Medulla oblongata (tissue), 1 donor: ENCODE data around the gene RPL38.
A peak's percentile ranks its signal among the peaks of the same experiment; 100 is the strongest.

ENCODE experiments used
- DNase-seq: peaks from one replicate; pipeline ENCODE4 v3.0.0-alpha.2; 2015; ENCODE audit errors: extremely low spot score

Gene RPL38

DNA sequence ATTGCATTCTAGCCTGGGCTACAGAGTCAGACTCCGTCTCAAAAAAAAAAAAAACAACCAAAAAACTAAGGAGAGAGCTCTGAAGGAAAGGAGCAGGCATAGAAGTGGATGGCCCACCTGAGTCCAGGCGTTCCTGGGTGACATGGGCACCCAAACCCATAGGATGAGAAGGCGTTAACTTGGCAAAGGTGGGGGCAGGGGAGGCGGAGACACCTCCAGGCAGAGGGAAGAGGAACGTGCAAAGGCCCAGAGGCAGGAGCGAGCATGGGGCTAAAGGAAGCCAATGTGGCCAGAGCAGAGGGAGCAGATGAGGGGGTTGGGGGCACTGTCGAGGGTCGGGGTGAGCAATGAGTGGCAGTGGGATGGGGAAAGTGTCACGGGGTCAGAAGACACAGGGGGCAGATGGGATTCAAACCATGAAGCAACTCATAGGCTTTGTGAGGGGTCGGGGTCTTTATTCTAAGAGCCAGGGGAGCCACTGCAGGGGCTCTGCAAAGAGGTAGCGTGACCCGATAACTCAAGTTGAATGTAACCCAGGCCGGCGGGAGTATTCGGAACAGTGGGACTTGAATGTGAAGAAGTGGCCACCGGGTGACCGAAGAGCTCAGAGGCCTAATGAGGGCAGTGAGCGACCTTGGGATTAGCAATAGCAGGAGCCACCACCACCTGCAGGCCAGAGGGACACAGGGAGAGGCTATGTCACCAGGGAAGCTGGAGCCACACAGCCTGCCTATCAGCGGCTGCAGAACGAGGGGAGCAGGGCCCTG lies 21.7 kb downstream of the RPL38 start:
- no peak for DNase-seq

DNA sequence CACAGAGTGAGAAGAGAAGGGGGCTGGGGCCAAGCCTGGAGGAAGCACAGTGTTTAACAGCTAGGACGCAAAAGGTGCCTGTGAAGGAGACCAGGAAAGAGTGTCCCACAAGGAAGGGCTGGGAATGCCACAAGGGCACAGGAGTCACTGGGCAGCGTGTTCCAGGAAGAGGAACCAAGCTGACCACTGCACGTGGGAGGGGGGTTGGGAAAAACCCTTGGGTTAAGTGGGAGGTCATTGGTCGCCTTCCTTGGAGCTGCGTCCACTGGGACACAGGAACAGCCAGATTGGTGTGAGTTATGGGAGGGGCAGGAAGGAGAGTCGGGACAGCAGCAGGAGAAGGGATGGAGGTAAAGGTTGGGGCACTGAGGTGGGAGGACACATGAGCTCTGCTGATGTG lies 22.8 kb downstream of the RPL38 start:
- no peak for DNase-seq

DNA sequence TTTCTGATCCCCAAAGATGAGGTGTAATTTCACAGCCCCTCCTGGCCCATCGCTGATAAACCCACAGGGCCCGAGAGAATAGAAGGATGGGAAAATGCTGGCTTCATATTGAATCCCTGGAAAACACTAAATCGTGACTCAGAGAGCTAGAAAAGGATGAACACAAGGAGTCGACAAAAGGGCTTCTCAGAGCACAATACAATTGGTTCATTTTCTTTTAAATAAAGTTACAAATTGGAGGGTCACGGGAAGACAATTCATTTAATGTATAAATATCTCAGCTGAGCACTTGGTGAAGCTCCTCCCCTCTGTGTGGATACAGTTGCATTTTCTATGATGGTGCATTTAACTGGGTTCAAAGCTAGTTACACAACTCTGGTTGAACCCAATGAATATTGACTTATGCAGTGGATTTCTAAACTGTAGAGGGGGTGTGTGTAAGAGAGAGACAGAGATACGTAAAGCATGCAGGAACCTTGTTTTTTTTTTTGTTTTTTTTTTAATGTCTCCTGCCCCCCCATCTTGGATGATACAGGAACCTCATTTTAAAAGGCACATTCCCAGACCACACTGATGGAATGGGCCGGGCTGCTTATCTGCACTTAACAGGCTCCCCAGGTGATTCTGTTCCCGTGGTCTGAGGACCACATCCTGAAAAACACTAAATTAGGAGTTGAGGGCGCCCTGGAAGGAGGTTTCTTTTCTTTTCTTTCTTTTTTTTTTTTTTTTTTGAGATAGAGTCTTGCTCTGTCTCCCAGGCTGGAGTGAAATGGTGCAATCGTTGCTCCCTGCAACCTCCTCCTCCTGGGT lies 24.0 kb downstream of the RPL38 start:
- no peak for DNase-seq

DNA sequence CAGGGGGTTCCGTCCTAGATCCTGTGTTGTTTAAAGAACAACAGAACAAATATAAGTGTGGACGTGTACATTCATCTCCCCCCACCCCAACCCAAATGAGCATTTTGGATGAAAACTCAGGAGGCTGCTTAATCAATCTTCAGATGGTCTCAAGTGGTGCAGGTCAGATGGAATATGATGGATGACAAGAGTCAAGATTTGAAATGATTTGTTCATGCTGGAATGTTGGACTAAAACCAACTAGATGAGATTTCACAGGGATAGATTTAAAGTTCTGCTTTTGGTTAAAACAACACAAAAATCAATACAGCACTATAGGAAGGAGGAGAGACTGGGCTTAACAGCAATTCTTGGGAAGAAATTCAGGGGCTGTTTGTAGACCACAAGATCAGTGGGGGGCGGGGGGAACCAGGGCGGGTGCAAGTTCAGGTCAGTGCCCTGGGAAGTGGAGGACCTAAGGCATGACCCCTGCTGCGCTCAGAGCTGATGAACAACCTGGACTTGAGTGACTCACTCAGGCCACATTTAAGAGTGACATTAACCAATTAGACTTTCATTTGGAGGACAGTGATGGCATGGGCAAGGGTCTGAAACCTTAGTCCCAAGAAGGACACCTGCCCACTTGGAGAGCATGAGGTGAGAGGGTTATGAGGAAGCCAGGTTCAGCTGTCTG lies 25.0 kb downstream of the RPL38 start:
- no peak for DNase-seq

DNA sequence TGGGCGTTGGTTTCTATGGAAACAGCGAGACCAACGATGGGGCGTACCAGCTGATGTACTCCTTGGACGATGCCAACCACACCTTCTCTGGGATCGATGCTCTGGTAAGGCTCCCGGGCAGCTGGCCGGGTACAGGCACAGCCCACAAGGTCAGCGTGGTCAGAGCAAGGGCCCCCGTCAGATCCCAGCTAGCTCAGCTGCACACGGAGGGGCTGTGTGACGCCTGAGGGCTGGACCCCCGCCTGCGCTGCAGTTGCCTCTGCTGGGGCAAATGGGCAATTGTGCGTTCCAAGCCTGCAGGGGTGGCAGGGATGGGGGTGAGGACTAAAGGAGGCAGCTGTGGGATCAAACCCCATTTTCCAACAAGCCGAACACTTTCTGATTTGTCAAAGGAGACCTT lies 27.4 kb downstream of the RPL38 start:
- DNase-seq = no peak

DNA sequence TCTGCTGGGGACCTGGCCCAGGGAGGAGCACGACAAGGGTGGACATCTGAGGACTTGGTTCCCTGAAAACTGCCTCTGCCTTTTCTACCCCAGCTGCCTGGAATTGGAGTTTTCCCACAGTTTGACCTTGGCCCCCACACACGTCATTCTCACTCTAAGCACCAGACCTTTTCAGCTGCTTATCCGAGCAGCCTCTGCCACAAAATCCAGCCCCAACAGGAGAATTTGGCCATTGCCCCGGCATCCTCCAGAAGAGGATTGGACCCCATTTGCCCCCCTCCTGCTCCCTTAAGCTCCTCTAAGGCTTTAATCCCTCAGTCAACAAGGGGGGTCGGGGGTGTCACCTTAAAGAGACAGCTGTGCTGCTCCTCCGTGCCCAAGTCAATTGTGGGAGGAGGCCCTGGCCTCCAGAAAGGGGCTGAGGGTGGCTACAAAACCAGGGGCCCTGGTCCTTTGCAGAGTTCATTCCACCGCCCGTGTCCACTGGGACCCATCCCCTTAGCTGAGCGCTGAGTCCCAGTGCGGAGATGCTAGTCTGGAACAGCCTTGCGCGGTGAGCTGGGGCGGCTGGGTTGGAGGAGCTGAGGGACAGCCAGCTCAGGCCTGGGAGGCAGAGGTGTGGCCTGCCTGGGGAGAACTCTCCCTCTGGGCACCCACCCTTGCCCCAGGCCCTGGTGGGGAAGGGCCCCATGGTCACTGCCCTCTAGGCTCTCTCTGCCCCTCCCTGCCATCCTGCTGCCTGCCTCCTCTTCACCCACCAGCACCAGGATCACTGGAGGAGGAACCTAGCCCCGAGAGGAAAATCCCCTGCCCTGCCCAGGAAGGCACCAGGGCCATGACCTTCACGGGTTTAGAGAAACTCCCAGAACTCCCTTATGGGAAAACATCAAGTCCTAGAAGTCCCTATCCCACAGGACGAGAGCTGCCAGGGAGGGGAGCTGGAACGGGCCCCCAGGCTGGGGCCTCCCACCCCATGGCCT lies 28.7 kb downstream of the RPL38 start:
- DNase-seq = no peak

DNA sequence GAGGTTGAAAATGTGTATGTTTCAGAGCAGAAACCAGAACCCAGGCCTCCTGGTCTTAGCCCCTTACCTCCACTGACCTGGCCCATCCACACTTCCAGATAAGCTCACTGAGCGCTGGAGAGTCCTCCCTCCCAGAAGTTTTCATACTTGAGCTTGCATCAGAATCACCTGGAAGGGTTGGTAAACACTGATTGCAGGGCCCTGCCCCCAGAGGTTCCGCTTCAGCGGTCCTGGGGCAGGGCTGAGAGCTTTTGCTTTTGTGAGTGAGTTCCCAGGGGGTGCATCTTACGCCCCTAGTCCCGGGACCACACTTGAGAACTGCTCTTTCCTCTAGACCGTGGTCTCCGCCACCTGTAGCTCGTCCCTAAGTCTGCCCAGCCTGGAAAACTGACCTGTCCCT lies 30.5 kb downstream of the RPL38 start:
- DNase-seq = no peak

DNA sequence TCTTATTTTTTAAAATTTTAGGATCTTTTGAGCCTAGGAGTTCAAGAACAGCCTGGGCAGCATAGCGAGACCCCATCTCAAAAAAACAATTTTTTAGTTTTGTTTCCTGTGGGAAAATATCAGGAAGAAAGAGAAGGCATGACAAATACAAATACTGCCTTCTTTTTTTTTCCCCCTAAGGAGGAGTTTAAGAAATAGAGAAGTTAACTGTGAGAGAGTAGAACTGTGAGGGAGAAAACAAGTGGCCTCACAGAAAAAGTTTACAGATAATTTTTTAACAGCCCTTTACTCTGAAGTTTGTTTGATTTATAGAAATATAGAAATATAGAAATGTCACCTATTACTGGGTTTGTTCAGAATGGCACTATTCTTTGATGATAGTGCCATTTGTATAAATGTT lies 31.0 kb downstream of the RPL38 start:
- DNase-seq = no peak

DNA sequence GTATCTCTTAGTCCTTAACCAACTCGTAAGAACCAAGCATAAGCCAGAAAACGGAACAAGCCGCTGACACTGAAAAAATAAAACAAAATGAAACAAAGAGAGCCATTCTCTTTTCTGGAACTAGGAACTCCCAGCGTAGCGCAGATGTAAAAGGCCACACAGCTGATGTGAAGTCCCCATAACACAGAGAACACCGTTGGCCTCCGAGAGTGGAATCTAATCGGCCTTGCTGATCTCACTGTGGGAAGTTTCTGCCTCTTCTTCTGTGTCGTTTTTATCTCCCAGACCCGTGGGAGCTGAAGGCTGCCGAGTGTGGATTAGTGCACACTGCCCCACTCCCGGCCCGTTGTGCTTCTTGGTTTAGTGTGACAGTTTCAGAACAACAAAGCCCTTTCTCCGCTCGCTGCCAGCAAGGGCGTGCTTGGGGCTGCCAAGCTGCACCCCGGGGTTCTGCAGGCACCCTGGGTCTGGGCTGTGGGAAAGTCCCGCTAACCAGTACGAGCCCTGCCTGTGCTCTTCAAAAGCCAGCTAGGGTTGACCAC lies 31.6 kb downstream of the RPL38 start:
- DNase-seq = peak; percentile 93

DNA sequence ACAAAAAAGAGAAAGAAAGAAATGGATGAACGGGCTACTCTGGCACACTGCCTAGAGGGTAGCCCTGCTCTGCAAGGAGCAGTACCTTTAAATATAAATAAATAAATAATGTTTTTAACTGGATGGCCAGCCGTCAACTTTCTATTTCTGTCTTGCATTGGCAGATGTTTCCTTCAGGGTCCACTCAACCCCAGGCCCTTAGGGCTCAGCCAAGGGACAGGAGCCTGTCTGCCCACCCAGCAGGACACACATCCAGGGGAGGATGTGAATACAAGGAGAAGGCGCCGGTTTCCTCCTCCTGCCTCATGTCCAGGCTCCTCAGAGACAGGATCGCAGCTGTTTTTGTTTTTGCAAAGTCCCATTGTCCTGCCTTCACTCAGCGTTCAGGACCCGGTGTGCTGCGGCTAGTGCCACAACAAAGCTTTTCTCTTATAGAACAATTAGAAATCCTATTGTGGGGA lies 32.5 kb downstream of the RPL38 start:
- DNase-seq = peak; percentile 68

DNA sequence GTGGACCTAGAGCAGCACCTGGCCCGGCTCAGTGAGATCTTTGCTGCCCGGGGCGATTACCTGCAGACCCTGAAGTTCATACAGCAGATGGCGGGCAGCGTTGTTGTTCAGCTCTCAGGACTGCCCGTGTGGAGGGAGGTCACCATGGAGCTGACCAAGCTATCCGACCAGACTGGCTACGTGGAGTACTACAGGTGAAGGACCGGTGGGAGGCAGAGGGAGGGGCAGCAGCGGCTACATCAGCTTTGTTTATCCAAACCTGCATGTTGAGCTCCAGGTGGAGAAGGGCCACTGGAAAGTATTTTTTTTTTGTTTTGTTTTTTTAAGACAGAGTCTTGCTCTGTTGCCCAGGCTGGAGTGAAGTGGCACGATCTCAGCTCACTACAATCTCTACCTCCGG lies 33.8 kb downstream of the RPL38 start:
- DNase-seq = no peak

DNA sequence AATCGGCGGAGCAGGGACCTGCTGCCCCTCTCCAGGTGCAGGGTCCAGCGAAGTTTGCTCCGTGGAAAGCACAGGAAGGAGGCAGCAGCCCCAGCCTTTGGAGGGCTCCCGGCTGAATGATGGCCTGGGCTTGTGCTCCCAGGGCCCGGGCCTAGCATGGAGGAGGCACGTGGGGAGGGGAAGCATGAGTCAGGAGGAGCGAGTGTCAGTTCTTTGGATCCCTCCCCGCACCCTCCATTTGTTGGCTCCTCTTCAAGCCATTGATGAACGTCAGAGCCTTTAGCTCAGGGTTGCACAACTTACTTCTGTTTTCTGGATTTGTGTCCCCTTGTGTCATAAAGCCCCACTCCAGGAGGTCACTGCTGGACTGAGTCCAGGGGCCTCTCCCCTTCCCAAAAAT lies 35.7 kb downstream of the RPL38 start:
- no peak for DNase-seq

DNA sequence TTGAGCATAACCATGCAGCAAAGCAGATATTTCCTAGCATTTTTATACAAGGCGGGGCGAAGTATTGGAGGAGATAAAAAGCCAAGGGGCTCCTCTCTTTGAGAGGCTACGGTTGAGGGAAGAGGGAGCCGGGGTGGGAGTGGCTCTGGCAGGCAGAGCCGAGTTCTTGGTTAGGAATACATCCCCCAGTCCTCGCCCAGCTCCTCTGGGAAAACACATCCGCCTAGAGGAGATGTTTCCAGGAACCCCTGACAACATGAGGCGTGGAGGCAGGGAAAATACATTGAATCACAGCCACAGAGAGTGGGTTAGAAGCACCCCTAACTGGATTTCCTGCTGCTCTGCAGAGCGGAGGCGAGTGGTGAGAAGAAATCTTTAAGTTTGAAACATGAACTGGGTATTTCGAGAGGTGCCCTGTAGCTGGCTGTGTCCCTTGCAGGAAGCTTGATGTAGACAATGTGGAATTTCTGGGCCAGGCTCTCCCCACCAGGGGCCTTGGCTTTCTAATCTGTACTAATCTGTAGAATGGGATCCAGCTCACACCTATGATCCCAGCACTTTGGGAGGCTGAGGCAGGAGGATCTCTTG lies 37.2 kb downstream of the RPL38 start:
- no peak for DNase-seq

DNA sequence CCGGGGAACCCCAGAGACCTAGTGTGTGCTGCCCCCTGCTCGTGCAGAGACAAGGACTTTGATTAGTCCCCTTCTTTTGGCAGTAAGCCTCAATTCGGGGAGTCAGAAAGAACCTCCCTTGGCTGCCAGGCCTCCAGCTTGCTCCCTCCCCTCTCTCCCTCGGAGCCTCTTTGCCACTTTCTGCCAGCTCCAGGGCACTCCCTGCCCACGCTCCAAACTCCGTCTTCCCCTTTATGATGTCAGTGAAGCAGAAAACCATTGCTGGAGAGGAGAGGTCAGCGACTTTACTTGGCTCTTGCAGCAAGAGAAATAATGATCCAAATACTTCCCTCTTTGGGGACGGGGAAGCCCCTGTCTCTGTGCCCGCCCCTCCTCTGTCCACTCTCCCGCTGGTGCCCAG lies 38.0 kb downstream of the RPL38 start:
- DNase-seq = peak; percentile 86

DNA sequence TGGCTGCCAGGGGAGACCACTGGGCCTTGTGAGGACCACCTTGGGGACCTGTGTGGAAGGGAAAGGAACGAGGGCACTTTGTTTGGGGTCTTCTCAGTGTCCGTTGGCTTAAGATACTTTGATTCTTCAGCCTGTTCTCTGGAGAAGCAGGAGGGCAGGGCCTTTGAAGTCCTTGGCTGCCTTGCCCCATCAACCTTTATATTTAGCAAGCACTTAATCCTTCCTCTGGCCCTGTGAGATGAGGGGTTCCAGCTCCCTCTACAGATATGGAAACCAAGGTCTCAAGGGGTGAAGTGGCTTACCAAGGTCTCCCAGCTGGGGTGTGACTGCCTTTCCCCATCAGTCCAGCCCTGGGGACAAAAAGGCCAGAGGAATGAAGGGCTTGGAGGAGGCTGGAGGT lies 38.4 kb downstream of the RPL38 start:
- DNase-seq = no peak

DNA sequence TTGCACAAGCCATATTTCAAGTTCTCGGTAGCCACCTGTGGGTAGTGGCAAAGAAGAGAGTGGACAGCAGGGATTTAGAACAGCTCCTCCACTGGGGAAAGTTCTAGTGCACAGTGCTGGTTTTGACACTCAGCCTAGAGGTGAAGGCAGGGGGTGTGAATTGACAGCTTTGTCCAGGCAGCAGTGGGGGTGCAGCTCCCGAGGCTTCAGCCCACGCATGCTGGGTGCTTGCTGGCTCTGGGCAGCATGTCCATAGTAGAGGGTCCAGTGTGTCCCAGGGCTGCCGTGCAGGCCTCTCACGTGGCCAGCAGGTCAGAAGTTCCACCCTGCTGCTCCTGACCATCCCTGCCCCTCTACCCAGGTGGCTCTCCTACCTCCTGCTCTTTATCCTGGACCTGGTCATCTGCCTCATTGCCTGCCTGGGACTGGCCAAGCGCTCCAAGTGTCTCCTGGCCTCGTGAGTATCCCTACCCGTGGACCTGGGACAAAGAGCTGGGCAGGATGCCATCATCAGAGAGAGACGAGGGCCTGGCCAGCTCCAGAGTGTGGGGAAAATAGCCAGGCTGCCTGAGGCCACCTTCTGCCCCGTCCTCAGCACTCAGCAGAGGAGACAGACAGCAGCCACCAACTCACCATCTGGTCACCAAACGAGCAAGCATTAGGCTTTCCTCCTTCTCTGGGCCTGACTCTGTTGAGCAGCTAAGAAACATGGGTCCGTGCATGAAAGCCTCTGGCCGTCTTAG lies 39.7 kb downstream of the RPL38 start:
- peak; percentile 81 for DNase-seq

DNA sequence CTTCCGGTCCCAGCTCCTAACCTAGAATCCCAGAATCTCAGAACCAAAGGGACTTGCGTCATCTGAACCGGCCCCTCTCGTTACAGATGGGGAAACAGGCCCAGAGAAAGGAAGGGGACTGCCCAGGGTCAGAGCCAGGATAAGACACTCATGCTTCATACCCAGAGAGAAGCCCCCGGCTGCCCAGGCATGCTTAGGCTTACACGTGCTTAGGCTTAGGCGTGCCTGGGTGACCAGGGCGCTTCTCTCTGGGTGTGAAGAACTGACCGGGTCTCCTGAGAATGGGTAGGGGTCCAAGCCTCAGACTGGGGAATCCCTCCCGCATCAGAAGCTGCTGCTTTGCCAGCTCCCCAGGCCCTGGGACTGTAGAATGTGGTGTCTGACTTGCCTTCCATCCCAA lies 40.6 kb downstream of the RPL38 start:
- DNase-seq = no peak

DNA sequence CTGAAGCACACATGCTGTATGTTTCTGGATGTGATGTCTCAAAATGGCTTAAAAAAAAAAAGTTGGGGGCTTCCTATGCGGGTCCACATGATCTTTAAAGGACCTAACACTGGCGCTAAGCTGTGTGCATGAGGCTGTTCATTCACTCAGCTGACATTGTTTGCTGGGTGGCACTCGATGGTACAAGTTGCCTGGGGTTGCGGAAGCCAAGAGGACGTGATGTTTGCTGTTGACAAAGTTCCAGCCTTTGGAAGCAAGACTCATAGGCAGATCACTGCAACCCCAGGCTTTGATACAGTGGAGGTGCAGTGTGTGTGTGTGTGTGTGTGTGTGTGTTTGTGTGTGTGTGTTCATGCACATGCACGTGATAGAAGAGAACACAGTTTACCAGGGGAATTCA lies 41.1 kb downstream of the RPL38 start:
- DNase-seq = peak; percentile 92

DNA sequence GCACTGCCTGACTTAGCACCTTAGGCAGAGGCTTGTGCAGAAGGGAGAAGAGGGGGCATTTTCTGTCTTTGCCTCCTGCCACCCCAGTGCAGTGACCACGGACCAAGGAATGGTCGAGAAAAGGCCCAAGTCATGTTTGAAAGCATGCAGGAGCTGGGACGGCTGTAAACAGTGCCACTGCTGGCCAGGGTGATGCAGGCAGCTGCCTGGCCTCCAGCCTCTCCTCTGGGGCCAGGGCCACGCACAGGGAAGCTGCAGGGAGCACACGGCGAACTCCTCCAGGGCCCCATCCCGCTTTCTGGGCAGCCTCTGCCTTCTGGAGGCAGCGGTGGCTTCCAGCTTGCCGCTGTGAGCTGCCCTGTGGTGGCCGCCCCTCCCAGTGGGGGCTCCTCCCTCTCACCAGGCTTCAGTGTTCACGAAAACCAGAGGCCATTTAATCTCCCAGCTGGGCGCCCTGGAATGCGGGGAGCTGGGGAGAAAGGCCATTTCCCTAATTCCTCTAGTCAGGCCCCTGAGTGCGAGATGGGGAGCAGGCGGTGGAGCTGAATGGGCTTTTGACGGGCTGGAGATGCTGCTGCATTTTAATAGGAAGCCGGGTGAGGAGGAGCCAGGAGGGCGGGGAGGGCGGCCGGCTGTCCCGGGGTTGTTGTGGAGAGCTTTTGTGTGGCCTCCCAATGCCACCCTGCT lies 41.8 kb downstream of the RPL38 start:
- DNase-seq = peak; percentile 94
